ENCODE results near the gene LRP3. TPM values are rescaled to one million over a fixed set of nuclear protein-coding genes. Genes with fewer than 3 reads are reported as not detected.
"Not testable (repeated sequence)": the region's sequence is repeated elsewhere in the genome, so short reads cannot be mapped to it uniquely, and the experiment has no call there.

Gene LRP3
- total and polyA plus RNA-seq, 2 of the 13 experiments (the other 11 are each of a cell fraction or from before 2014, with no cell fraction given): 17.6 to 51.6 TPM

- intact Hi-C loops (cut with micrococcal nuclease; ENCODE audit: unreplicated experiment); H3K9me3 ChIP-seq (ENCODE audit: low read length); ATAC-seq; in situ Hi-C loops (cut with HindIII; ENCODE audit: extremely low pct_ligation_motif_present, low pct_unique_long_range_greater_than_20kb); DNase-seq (ENCODE audit: low spot score); H3K4me3 ChIP-seq (replicated peaks in 1 of 3; ENCODE audit: insufficient read depth in 1 of 3, low read depth in 2 of 3, low read length in 3 of 3); H3K79me2 ChIP-seq (ENCODE audit: insufficient read depth, low read length); H3K36me3 ChIP-seq (replicated peaks in 1 of 2; ENCODE audit: control insufficient read depth in 1 of 2, insufficient read depth in 2 of 2, low read length in 2 of 2); H4K20me1 ChIP-seq (ENCODE audit: insufficient read depth, low read length); H3K9ac ChIP-seq (ENCODE audit: insufficient read depth, low read depth, low read length); BruUV-seq (replicated peaks); H3K27me3 ChIP-seq (ENCODE audit: control insufficient read depth in 1 of 2, insufficient read depth in 2 of 2, low read length in 2 of 2); H2AFZ ChIP-seq (ENCODE audit: low read length); FAIRE-seq; CTCF ChIA-PET (ENCODE audit: low intra/inter-chr PET ratio, low total read pairs); H3K27ac ChIP-seq (ENCODE audit: extremely low read length, insufficient read depth, low read length); H3K4me2 ChIP-seq (ENCODE audit: low read depth, low read length): not testable (repeated sequence)
- 56% methylated on average over 4 of the region's 4 CpGs for WGBS (ENCODE audit: low lambda C conversion rate)
- H3K4me1 ChIP-seq (ENCODE audit: insufficient read depth, low read length): peaks cover 37% of the 10 kb centered on the region
- POLR2A ChIA-PET: interaction anchor here (3.7 kb wide), 1 partner anchor 24 kb away, joined by 19 read pairs; no protein-coding TSS in a partner anchor
Measured at GRCh38 chr19:33152625-33153024, 41.5 kb upstream of the LRP3 start.

DNA sequence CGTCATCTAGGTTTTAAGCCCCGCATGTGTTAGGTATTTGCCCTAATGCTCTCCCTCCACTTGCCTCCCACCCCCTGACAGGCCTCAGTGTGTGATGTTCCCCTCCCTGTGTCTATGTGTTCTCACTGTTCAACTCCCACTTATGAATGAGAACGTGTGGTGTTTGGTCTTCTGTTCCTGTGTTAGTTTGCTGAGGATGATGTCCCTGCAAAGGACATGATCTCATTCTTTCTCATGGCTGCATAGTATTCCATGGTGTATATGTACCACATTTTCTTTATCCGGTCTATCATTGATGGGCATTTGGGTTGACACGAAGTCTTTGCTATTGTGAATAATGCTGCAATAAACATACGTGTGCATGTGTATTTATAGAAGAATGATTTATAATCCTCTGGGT is 39.8 kb upstream of the LRP3 start:
- in situ Hi-C loops (cut with HindIII; ENCODE audit: extremely low pct_ligation_motif_present, low pct_unique_long_range_greater_than_20kb): not testable (repeated sequence)

GRCh38 chr19:33156334-33156733 is 37.8 kb upstream of the LRP3 start:
- ChIA-PET POLR2A (interaction anchor here (0.7 to 5.1 kb wide), 2 partner anchors 12 to 20 kb away, joined by 3 to 46 read pairs; no protein-coding TSS in a partner anchor), CTCF (ENCODE audit: low intra/inter-chr PET ratio, low total read pairs) (no interaction called here)
- DNase-seq (ENCODE audit: low spot score) (peak; percentile 35), ATAC-seq (peak; percentile 52), FAIRE-seq (no peak)
- no peaks in the 10 kb centered on the region for H4K20me1 ChIP-seq (ENCODE audit: insufficient read depth, low read length)
- no peaks in the 10 kb centered on the region for H3K27me3 ChIP-seq (ENCODE audit: control insufficient read depth in 1 of 2, insufficient read depth in 2 of 2, low read length in 2 of 2)
- H3K36me3 ChIP-seq (replicated peaks in 1 of 2; ENCODE audit: control insufficient read depth in 1 of 2, insufficient read depth in 2 of 2, low read length in 2 of 2): no peaks in the 10 kb centered on the region
- in situ Hi-C loops (cut with HindIII; ENCODE audit: extremely low pct_ligation_motif_present, low pct_unique_long_range_greater_than_20kb) (no loop called here), intact Hi-C loops (cut with micrococcal nuclease; ENCODE audit: unreplicated experiment) (no loop called here)
- peaks cover 47% of the 10 kb centered on the region for H3K4me1 ChIP-seq (ENCODE audit: insufficient read depth, low read length)
- 0 out of 2 replicates have a peak overlapping the region, but pooled peaks have one; percentile 1 for H3K4me2 ChIP-seq (ENCODE audit: low read depth, low read length)
- no peaks in the 10 kb centered on the region for H3K79me2 ChIP-seq (ENCODE audit: insufficient read depth, low read length)
- H2AFZ ChIP-seq (ENCODE audit: low read length): peak overlapping the region; percentile 34
- H3K9me3 ChIP-seq (ENCODE audit: low read length): no peaks in the 10 kb centered on the region
- H3K9ac ChIP-seq (ENCODE audit: insufficient read depth, low read depth, low read length): no peak overlapping the region
- H3K27ac ChIP-seq (ENCODE audit: extremely low read length, insufficient read depth, low read length): no peak overlapping the region
- no TSS peak for BruUV-seq (replicated peaks)
- no peak overlapping the region for H3K4me3 ChIP-seq (replicated peaks in 1 of 3; ENCODE audit: insufficient read depth in 1 of 3, low read depth in 2 of 3, low read length in 3 of 3)
- 40% methylated on average over 5 of the region's 5 CpGs for WGBS (ENCODE audit: low lambda C conversion rate)
- no peak for TF ChIP-seq RCOR2 (CRISPR knock-in tag; IDR thresholded peaks at IDR 0.05)
- TF ChIP-seq, protein P1, sequence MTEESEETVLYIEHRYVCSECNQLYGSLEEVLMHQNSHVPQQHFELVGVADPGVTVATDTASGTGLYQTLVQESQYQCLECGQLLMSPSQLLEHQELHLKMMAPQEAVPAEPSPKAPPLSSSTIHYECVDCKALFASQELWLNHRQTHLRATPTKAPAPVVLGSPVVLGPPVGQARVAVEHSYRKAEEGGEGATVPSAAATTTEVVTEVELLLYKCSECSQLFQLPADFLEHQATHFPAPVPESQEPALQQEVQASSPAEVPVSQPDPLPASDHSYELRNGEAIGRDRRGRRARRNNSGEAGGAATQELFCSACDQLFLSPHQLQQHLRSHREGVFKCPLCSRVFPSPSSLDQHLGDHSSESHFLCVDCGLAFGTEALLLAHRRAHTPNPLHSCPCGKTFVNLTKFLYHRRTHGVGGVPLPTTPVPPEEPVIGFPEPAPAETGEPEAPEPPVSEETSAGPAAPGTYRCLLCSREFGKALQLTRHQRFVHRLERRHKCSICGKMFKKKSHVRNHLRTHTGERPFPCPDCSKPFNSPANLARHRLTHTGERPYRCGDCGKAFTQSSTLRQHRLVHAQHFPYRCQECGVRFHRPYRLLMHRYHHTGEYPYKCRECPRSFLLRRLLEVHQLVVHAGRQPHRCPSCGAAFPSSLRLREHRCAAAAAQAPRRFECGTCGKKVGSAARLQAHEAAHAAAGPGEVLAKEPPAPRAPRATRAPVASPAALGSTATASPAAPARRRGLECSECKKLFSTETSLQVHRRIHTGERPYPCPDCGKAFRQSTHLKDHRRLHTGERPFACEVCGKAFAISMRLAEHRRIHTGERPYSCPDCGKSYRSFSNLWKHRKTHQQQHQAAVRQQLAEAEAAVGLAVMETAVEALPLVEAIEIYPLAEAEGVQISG (CRISPR knock-in tag; IDR thresholded peaks at IDR 0.05): peak; percentile 86
- TF ChIP-seq, protein P2, sequence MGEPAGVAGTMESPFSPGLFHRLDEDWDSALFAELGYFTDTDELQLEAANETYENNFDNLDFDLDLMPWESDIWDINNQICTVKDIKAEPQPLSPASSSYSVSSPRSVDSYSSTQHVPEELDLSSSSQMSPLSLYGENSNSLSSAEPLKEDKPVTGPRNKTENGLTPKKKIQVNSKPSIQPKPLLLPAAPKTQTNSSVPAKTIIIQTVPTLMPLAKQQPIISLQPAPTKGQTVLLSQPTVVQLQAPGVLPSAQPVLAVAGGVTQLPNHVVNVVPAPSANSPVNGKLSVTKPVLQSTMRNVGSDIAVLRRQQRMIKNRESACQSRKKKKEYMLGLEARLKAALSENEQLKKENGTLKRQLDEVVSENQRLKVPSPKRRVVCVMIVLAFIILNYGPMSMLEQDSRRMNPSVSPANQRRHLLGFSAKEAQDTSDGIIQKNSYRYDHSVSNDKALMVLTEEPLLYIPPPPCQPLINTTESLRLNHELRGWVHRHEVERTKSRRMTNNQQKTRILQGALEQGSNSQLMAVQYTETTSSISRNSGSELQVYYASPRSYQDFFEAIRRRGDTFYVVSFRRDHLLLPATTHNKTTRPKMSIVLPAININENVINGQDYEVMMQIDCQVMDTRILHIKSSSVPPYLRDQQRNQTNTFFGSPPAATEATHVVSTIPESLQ (CRISPR knock-in tag; conservative IDR thresholded peaks at IDR 0.05): no peak

More for the DNA sequence above, 39.8 kb upstream of the LRP3 start:
- H3K27ac ChIP-seq (ENCODE audit: extremely low read length, insufficient read depth, low read length); POLR2A ChIA-PET; H2AFZ ChIP-seq (ENCODE audit: low read length); DNase-seq (ENCODE audit: low spot score); H3K27me3 ChIP-seq (ENCODE audit: control insufficient read depth in 1 of 2, insufficient read depth in 2 of 2, low read length in 2 of 2); intact Hi-C loops (cut with micrococcal nuclease; ENCODE audit: unreplicated experiment); H3K9me3 ChIP-seq (ENCODE audit: low read length); H3K79me2 ChIP-seq (ENCODE audit: insufficient read depth, low read length); H4K20me1 ChIP-seq (ENCODE audit: insufficient read depth, low read length); BruUV-seq (replicated peaks); H3K4me2 ChIP-seq (ENCODE audit: low read depth, low read length); H3K36me3 ChIP-seq (replicated peaks in 1 of 2; ENCODE audit: control insufficient read depth in 1 of 2, insufficient read depth in 2 of 2, low read length in 2 of 2); H3K9ac ChIP-seq (ENCODE audit: insufficient read depth, low read depth, low read length); CTCF ChIA-PET (ENCODE audit: low intra/inter-chr PET ratio, low total read pairs); FAIRE-seq; ATAC-seq; H3K4me3 ChIP-seq (replicated peaks in 1 of 3; ENCODE audit: insufficient read depth in 1 of 3, low read depth in 2 of 3, low read length in 3 of 3): not testable (repeated sequence)
- H3K4me1 ChIP-seq (ENCODE audit: insufficient read depth, low read length): peaks cover 41% of the 10 kb centered on the region
- 69% methylated on average over 6 of the region's 6 CpGs for WGBS (ENCODE audit: low lambda C conversion rate)
